ENCODE measurements around the gene EFL1. TPM values are rescaled to one million over a fixed set of nuclear protein-coding genes. Genes with fewer than 3 reads are reported as not detected.
"Not testable (repeated sequence)": the region's sequence is repeated elsewhere in the genome, so short reads cannot be mapped to it uniquely, and the experiment has no call there.

Gene EFL1
- polyA plus RNA-seq, 1 donor (not counting 4 experiments of a cell fraction or from before 2014, with no cell fraction given), result 32.0 TPM

DNA sequence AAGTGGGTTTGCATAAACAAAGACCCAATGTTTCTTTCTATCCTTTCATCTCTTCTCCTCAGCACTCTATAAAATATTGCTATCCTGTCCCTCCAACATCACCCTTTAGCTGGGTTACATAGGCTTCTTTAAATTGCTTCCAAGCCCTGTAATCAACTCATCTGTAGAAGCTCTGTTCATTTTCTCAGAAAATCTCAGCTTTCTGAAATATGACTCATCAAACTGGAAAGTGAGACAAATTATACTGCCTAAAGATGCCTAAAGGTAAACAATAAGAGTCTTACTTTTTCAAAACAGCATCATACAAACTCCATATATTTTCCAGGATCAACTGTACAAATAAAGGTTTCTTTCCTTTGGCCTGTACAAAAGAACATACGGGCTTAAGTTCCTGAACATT is 33.8 kb downstream of the EFL1 start:
- no peak for TF ChIP-seq EZH2 (IDR thresholded peaks at IDR 0.05; ENCODE audit: low read length)
- TF ChIP-seq, protein P1, sequence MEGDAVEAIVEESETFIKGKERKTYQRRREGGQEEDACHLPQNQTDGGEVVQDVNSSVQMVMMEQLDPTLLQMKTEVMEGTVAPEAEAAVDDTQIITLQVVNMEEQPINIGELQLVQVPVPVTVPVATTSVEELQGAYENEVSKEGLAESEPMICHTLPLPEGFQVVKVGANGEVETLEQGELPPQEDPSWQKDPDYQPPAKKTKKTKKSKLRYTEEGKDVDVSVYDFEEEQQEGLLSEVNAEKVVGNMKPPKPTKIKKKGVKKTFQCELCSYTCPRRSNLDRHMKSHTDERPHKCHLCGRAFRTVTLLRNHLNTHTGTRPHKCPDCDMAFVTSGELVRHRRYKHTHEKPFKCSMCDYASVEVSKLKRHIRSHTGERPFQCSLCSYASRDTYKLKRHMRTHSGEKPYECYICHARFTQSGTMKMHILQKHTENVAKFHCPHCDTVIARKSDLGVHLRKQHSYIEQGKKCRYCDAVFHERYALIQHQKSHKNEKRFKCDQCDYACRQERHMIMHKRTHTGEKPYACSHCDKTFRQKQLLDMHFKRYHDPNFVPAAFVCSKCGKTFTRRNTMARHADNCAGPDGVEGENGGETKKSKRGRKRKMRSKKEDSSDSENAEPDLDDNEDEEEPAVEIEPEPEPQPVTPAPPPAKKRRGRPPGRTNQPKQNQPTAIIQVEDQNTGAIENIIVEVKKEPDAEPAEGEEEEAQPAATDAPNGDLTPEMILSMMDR (optimal IDR thresholded peaks at IDR 0.05 in 1 of 3, IDR thresholded peaks at IDR 0.05 in 1 of 3, conservative IDR thresholded peaks at IDR 0.05 in 1 of 3; ENCODE audit: extremely low read depth in 1 of 3, insufficient read depth in 2 of 3, low read length in 3 of 3), result no peak
- Histone ChIP-seq H3K9ac (ENCODE audit: control insufficient read depth, extremely low read depth, insufficient read depth, low read length) (no peak overlapping the region), H3K36me3 (ENCODE audit: control insufficient read depth in 2 of 2, extremely low read depth in 1 of 2, insufficient read depth in 2 of 2, low read length in 2 of 2) (peaks cover 0 to 4% of the 10 kb centered on the region in 2 experiments), H3K4me2 (ENCODE audit: control insufficient read depth, extremely low read depth, insufficient read depth, low read depth, low read length) (no peak overlapping the region), H3K79me2 (ENCODE audit: control insufficient read depth, insufficient read depth, low read length) (no peaks in the 10 kb centered on the region), H3K9me3 (ENCODE audit: control insufficient read depth, low read depth, low read length) (no peaks in the 10 kb centered on the region), H3K9me1 (ENCODE audit: control insufficient read depth, extremely low read depth, insufficient read depth, low read length) (no peaks in the 10 kb centered on the region), H3K4me3 (ENCODE audit: control insufficient read depth in 2 of 3, extremely low read depth in 1 of 3, insufficient read depth in 2 of 3, low read depth in 1 of 3, low read length in 3 of 3) (no peak overlapping the region), H3K4me1 (ENCODE audit: control insufficient read depth, extremely low read depth, insufficient read depth, low read length) (no peaks in the 10 kb centered on the region), H3K27me3 (ENCODE audit: control insufficient read depth, extremely low read depth, insufficient read depth, low read length) (no peaks in the 10 kb centered on the region), H3K27ac (ENCODE audit: control insufficient read depth, insufficient read depth, low read length) (no peak overlapping the region), H4K20me1 (ENCODE audit: control insufficient read depth, extremely low read depth, insufficient read depth, low read length) (no peaks in the 10 kb centered on the region), H2AFZ (ENCODE audit: control insufficient read depth, low read length) (no peak overlapping the region)
- no peak for DNase-seq (ENCODE audit: low read depth, low spot score)
- dilution Hi-C loops (cut with MboI; ENCODE audit: extremely low pct_ligation_motif_present, low sequenced_read_pairs), result no loop called here
- no peak for FAIRE-seq

DNA sequence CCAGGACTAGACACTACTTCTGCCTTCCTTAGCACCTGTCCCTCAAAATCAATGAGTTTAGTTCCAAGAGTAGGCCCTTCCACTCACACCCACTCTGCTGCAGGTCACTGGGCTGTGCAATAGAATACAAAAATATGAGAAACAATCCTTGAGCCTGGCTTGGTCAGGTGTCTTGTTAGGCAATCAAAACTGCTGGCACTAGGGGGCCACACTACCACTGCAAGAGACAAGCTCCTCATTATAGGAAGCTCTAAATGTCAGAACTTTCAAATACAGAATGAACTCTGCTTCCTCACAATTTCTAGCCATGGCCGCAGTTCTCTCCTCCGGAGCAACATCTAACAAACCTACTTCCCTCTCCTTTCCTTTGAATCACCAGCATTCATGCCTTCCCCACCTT is 41.0 kb downstream of the EFL1 start:
- H3K79me2 ChIP-seq (ENCODE audit: control insufficient read depth, insufficient read depth, low read length); H3K4me2 ChIP-seq (ENCODE audit: control insufficient read depth, extremely low read depth, insufficient read depth, low read depth, low read length); H3K27ac ChIP-seq (ENCODE audit: control insufficient read depth, insufficient read depth, low read length); H3K36me3 ChIP-seq (ENCODE audit: control insufficient read depth in 2 of 2, extremely low read depth in 1 of 2, insufficient read depth in 2 of 2, low read length in 2 of 2); FAIRE-seq; H3K9ac ChIP-seq (ENCODE audit: control insufficient read depth, extremely low read depth, insufficient read depth, low read length); H2AFZ ChIP-seq (ENCODE audit: control insufficient read depth, low read length); H3K4me1 ChIP-seq (ENCODE audit: control insufficient read depth, extremely low read depth, insufficient read depth, low read length); DNase-seq (ENCODE audit: low read depth, low spot score); H3K4me3 ChIP-seq (ENCODE audit: control insufficient read depth in 2 of 3, extremely low read depth in 1 of 3, insufficient read depth in 2 of 3, low read depth in 1 of 3, low read length in 3 of 3); H4K20me1 ChIP-seq (ENCODE audit: control insufficient read depth, extremely low read depth, insufficient read depth, low read length); H3K27me3 ChIP-seq (ENCODE audit: control insufficient read depth, extremely low read depth, insufficient read depth, low read length); dilution Hi-C loops (cut with MboI; ENCODE audit: extremely low pct_ligation_motif_present, low sequenced_read_pairs); H3K9me3 ChIP-seq (ENCODE audit: control insufficient read depth, low read depth, low read length); H3K9me1 ChIP-seq (ENCODE audit: control insufficient read depth, extremely low read depth, insufficient read depth, low read length): not testable (repeated sequence)
- TF ChIP-seq, protein P1 (optimal IDR thresholded peaks at IDR 0.05 in 1 of 3, IDR thresholded peaks at IDR 0.05 in 1 of 3, conservative IDR thresholded peaks at IDR 0.05 in 1 of 3; ENCODE audit: extremely low read depth in 1 of 3, insufficient read depth in 2 of 3, low read length in 3 of 3), result peak; percentile 5 to 30 (median 8)

DNA sequence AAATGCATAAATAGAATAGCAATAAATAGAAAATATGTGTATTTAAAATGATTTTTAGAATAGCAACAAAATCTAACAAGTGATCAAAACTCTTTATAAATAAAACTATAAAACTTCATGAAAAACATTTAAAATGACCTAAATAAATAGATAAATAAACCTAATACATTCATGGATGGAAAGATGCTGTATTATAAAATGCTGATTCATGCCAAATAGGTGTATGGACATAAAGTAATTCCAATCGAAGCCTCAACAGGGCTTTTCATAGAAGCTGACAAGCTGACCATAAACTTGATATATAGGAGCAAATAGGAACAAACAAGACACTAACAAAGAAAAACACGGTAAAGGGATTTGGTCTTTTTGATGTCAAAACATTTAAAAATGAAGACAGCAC is 46.4 kb downstream of the EFL1 start:
- H4K20me1 ChIP-seq (ENCODE audit: control insufficient read depth, extremely low read depth, insufficient read depth, low read length); H3K4me1 ChIP-seq (ENCODE audit: control insufficient read depth, extremely low read depth, insufficient read depth, low read length); H3K79me2 ChIP-seq (ENCODE audit: control insufficient read depth, insufficient read depth, low read length); H3K4me2 ChIP-seq (ENCODE audit: control insufficient read depth, extremely low read depth, insufficient read depth, low read depth, low read length); H3K9ac ChIP-seq (ENCODE audit: control insufficient read depth, extremely low read depth, insufficient read depth, low read length); FAIRE-seq; H3K9me1 ChIP-seq (ENCODE audit: control insufficient read depth, extremely low read depth, insufficient read depth, low read length); H2AFZ ChIP-seq (ENCODE audit: control insufficient read depth, low read length); H3K27me3 ChIP-seq (ENCODE audit: control insufficient read depth, extremely low read depth, insufficient read depth, low read length); H3K4me3 ChIP-seq (ENCODE audit: control insufficient read depth in 2 of 3, extremely low read depth in 1 of 3, insufficient read depth in 2 of 3, low read depth in 1 of 3, low read length in 3 of 3); H3K9me3 ChIP-seq (ENCODE audit: control insufficient read depth, low read depth, low read length); H3K36me3 ChIP-seq (ENCODE audit: control insufficient read depth in 2 of 2, extremely low read depth in 1 of 2, insufficient read depth in 2 of 2, low read length in 2 of 2); DNase-seq (ENCODE audit: low read depth, low spot score); H3K27ac ChIP-seq (ENCODE audit: control insufficient read depth, insufficient read depth, low read length); dilution Hi-C loops (cut with MboI; ENCODE audit: extremely low pct_ligation_motif_present, low sequenced_read_pairs): not testable (repeated sequence)

DNA sequence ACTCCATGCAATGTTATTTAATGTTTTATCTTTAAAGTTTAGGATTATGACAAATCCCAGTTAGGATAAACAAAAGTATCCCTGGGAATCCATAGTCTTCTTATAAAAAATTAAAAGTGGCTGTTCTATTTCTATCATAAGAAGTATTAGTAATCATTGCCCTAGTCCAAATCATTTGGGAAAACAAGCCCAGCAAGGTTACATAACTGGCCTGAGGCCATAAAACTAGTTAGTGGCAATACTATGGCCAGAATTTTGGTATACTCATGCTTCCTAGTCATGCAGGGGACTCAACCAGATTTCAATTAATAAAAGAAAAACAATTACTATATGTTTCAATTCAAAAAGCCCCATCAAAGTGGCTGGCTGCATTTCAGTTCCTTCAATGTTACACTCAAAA is 50.3 kb downstream of the EFL1 start:
- H3K9me3 ChIP-seq (ENCODE audit: control insufficient read depth, low read depth, low read length); FAIRE-seq; H3K4me1 ChIP-seq (ENCODE audit: control insufficient read depth, extremely low read depth, insufficient read depth, low read length); H3K9me1 ChIP-seq (ENCODE audit: control insufficient read depth, extremely low read depth, insufficient read depth, low read length); H4K20me1 ChIP-seq (ENCODE audit: control insufficient read depth, extremely low read depth, insufficient read depth, low read length); H3K36me3 ChIP-seq (ENCODE audit: control insufficient read depth in 2 of 2, extremely low read depth in 1 of 2, insufficient read depth in 2 of 2, low read length in 2 of 2); H3K4me2 ChIP-seq (ENCODE audit: control insufficient read depth, extremely low read depth, insufficient read depth, low read depth, low read length); H3K27me3 ChIP-seq (ENCODE audit: control insufficient read depth, extremely low read depth, insufficient read depth, low read length); H3K27ac ChIP-seq (ENCODE audit: control insufficient read depth, insufficient read depth, low read length); dilution Hi-C loops (cut with MboI; ENCODE audit: extremely low pct_ligation_motif_present, low sequenced_read_pairs); H3K79me2 ChIP-seq (ENCODE audit: control insufficient read depth, insufficient read depth, low read length); H3K4me3 ChIP-seq (ENCODE audit: control insufficient read depth in 2 of 3, extremely low read depth in 1 of 3, insufficient read depth in 2 of 3, low read depth in 1 of 3, low read length in 3 of 3); DNase-seq (ENCODE audit: low read depth, low spot score); H2AFZ ChIP-seq (ENCODE audit: control insufficient read depth, low read length); H3K9ac ChIP-seq (ENCODE audit: control insufficient read depth, extremely low read depth, insufficient read depth, low read length): not testable (repeated sequence)
